GM20431 (cell line): ENCODE results near the gene TRNAU1AP.
"Not testable (repeated sequence)": the region's sequence is repeated elsewhere in the genome, so short reads cannot be mapped to it uniquely, and the experiment has no call there.

Experiments
- in situ Hi-C: fragments of 300-500 bp; cut with MseI, MboI; formaldehyde crosslinking; loops from one replicate; pipeline ENCODE4 v1.15.0; 2020; ENCODE audit warnings: low sequenced_read_pairs; ENCODE audit not compliant: unreplicated experiment

Gene TRNAU1AP

DNA sequence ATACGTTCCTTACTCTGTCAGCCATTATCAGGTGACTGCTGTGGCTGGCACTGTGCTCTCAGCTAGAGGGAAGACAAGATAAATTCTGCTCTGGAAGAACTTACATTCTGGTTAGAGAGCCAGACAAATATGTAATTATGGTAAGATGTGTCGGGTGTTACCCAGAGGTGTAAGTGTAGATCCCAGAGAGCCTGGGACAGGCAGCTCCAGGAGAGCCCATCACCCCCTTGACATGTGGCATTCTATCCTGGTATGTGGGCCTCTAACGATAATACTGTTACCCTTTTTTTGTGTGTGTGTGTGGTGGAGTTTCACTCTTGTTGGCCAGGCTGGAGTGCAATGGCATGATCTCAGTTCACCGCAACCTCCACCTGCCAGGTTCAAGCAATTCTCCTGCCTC is 19.0 kb downstream of the TRNAU1AP start:
- in situ Hi-C loops = no loop called here

DNA sequence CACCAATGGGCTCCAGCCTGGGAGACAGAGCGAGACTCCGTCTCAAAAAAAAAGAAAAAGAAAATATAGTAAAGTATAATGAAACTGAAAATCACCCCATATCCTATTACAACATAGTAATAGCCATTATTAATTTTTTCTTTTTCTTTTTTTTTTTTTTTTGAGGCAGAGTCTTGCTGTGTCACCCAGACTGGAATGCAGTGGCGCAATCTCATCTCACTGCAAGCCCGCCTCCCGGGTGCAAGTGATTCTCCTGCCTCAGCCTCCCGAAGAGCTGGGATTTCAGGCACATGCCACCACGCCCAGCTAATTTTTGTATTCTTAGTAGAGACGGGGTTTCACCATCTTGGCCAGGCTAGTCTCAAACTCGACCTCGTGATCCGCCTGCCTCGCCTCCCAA is 20.0 kb downstream of the TRNAU1AP start:
- in situ Hi-C loops = not testable (repeated sequence)

DNA sequence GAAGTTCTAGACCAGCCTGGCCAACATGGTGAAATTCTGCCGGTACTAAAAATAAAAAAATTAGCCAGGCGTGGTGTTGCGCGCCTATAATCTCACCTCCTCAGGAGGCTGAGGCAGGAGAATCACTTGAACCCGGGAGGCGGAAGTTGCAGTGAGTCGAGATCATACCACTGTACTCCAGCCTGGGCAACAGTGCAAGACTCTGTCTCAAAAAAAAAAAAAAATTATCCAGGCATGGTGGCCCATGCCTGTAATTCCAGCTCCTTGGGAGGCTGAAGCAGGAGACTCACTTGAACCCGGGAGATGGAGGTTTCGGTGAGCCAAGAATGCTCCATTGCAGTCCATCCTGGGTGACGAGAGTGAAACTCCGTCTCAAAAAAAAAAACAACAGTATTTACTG is 20.7 kb downstream of the TRNAU1AP start:
- in situ Hi-C loops = no loop called here

DNA sequence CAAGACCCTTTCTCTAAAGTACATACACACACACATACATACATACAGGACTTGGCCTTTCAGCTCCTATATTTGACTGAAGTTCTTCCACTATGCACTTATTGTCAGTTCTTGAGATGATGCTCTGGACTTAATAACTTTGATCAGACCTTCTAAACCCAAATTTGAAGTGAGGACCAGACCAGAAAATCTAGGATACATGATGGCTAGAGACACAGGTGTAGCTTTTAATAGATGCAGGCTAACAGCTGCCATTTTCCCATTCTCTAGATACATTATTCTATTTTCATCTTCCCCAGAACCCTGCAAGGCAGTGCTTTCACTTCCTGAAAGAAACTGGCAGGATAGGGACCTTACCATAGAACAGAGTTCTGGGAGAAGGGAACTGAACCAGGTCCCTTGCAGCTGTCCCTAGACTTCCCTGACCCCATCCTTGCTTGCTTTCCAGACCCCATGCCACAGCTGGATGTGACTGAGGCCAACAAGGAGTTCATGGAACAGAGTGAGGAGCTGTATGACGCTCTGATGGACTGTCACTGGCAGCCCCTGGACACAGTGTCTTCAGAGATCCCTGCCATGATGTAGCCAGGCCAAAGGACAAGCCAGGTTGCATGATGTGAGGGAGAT is 24.3 kb downstream of the TRNAU1AP start:
- in situ Hi-C loops = no loop called here

DNA sequence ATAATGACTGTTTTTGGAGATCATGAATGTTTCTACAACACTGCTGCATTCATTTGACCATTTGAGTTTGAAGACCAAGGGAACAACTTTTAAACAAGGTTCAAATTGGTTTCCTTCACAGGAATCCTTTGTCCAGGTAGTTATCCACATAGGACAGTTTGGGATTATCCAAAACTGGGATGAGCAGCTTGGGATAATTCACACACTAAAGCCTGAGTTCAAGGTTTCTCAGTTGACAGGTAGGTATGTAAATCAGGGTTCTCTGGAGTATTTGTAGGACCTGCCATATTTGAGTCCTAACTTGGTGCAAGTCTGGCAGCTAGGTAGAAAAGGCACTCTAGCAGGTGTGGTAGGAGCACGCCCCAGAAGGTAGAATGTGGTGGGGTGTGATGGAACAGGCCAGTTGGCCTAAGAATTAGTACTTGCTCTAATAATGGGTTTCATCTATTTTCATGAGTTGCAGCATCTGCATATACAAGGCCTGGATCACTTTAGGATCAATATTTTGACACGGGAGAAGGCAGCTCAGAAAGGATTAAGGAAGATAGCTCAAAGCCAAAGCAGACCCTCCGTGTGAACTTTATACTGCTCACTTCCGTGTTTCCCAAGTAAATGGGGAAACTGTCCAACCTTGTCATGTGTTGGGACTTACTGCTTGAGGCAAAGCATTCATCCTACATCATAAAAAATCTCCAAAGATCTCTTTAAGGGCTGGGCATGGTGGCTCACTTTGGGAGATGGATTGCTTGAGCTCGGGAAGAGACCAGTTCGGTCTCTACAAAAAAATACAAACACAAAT is 25.1 kb downstream of the TRNAU1AP start:
- in situ Hi-C loops = no loop called here

DNA sequence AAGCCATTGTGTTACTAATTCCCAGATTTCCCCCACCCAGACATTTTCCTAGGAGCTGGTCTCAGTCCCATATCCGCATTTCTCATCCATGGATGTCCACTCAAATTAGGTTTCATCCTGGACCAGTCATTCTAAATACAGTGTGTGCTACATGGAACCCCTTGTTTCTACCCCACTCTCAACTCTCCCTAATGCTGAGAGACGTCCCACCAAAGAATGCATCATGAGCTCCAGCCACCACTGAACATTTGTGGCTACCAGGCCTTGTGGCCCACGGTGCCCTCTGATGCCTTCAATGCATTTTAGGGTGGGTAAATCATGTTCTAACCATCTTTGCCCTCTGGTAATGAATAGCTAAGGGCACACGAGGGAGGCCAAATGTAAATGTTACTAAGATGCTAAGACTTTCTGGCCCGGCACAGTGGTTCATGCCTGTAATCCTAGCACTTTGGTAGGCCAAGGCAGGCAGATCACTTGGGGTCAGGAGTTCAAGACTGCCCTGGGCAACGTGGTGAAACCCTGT is 25.9 kb downstream of the TRNAU1AP start:
- in situ Hi-C loops = no loop called here

DNA sequence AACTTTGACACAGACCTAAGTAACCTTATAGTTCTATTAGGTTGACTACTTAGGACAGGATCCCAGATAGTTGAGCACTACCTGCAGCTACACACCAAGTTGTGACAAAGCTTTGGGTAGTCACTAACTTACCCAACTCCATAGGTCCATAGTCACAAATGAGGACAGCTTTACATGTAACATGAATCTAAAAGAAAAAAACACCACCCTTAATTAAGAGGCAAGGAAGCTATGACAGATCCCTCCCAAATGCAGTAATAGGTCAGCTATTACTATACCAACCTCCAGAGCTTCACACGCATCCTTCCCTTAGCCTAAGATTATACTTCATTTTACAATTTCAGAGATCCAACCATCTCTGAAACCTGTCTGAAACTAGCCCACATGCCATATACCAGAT is 26.5 kb downstream of the TRNAU1AP start:
- in situ Hi-C loops = no loop called here

DNA sequence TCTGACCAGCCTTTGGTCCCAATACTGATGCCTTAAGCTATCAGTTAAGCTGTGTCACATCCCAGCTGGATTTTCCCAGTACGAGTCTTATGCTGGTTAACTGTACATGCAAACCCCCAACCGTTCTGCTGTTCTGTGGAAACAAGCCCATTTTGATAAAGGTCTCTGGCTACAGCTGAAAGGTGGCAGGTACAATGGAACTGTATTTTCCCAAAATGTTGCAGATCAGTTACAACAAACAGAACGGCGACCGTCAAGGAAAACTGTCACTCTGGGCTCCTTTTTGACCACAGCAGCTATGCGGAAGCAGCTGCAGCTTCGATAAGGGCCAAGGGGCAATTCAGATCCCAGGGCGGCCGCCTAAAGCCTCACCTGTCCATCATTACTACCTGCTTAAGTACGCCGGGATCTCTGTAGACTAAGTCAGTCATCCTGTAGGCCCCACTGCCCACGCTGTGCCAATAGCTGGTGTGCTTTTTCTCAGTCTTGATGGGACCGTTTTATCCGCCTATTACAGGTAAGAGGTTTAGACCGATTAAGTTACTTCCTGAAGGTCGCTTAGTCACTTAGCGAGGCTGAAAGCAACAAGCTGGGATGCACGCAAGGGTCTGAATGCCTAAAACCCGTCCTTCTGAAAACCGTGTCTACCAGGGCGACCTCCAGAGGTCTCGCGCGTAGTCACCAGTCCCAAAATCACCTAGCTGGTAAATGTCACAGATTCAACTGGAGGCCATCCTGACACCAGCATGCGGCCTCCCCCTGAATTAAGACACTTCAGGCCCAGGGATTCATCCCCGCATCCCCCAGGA is 28.0 kb downstream of the TRNAU1AP start:
- in situ Hi-C loops = no loop called here

DNA sequence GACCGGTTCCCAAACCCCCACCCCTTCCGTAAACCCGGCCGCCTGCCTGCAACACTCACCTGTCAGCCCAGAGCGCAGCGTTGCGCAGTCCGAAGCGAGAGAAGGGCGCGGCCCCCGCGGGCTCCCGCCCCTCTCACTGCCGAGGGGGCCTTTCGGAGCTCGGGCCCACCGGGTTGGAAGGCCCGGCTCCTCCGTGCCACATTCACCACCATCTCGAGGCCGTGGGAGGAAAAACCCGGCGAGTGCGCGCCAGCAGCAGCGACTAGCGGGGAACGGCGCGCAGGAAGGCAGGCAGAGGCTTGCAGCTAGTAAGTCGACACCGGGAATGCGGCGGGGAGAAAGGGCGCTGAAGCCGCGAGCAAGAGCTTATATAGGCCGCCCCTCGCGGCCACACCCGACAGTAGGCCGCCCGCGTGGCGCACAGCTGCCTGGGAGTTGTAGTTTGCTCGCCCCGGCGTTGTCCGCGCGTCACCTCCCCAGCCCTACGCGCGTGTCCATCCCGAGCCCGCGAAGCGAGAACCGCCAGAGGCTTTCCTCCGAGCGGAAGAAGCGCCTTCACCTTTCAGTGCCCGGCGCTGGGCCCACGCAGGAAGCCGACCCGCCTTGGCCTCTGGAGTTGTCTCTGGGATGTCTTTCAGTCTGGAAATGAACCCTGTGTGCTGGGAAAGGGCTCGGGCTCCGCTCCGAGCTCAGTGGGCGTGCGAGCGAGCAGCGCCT is 28.8 kb downstream of the TRNAU1AP start:
- in situ Hi-C loops = no loop called here

DNA sequence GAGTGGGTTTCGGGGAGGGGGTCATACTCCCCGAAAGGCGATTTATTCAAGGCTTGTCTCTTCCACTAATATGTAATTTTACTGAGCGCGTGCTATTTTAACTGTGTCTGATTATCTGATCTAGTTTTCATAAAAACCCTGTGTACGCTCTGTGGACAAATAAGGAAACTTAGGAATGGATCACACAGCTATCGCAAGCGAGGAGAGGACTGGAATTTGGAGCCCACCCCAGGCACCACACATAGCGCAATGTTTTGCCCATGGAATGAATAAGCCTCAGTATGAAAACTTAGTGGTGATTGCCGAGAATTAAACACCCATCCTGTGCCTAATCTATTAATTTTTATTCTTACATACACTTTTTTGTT is 29.3 kb downstream of the TRNAU1AP start:
- in situ Hi-C loops = no loop called here

DNA sequence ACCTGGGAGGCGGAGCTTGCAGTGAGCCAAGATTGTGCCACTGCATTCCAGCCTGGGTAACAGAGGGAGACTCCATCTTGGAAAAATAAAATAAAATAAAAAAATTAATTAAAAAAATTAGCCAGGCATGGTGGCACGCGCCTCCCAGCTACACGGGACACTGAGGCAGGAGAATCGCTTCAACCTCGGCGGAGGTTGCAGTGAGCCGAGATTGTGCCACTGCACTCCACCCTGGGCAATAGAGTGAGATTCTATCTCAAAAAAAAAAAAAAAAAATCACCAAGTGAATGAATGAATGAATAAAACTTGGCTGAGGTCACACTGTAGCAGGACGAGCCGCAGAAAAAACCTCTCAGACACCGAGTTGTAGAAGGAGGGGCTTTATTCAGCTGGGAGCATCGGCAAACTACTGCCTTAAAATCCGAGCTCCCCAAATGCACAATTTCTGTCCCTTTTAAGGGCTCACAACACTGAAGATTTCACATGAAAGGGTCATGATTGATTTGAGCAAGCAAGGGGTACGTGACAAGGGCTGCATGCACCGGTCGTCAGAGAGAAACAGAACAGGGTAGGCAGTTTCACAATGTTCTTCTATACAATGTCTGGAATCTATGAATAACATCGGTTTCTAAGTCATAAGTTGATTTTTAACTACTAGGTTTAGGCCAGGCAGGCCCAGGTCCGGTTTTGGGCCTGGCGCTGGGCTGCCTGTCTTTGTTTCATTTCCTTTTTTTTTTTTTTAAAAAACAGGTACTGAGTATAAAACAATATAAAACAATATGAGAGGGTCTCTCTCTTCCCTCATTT is 33.9 kb downstream of the TRNAU1AP start:
- in situ Hi-C loops = not testable (repeated sequence)

DNA sequence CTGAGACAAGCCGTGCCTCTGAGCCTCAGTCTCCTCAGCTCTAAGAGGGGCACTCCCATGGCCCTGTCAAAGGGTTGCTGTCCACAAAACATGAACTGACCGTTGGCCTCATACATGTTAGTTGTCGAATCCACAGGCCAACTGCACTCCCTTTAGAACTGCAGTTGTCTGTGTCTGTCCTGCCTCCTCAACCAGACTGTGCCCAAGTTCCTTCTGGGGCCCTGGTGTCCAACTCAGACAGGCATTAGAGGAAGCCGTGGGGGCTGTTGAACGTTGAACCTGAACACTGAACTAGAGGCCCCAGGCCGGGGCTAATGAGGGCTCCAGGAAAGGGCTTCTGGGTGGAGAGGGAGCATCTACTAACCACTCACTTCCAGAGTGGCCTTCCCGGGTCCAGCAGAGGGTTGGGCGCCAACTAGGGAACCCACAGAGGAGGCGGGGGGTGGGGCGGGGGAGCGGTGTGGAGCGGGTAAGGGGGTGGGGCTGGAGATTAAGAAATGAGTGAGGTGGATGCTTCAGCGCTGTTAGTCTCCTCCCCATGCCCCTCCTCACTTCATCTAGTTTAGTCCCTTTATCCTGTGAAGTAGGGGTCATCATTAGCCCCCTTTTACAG is 38.9 kb downstream of the TRNAU1AP start, which contains the start of gene RAB42:
TSS of gene RAB42 (plus strand) at position 558 of the 613 bp plus-strand sequence. CDS start 247 bp downstream, outside the sequence.
- in situ Hi-C loops = no loop called here

DNA sequence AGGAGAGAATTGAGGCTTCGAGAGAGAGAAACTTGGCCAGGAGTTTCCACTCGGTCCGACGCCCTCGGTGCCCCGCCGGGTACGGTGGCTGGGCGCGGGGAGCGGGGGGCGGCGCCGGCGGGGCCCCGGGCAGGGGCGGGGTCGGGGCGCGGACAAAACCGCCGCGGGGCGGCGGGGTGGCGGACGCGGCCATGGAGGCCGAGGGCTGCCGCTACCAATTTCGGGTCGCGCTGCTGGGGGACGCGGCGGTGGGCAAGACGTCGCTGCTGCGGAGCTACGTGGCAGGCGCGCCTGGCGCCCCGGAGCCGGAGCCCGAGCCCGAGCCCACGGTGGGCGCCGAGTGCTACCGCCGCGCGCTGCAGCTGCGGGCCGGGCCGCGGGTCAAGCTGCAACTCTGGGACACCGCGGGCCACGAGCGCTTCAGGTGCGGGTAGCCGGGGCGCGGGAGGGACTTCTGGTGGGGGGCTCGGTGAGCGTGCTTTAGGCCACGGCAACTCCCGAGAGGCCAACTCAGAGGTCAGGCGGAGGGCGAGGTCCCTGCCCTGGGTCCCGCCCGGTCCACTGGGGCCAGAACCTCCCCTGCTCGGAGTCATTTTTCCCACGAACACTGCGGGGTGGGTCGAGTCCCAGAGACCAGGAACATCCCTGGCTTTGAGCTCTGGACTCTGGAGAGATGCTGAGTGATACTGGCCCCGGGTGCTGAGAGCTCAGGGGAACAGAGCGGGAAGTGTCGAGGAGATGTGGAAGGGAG is 39.6 kb downstream of the TRNAU1AP start:
- in situ Hi-C loops = no loop called here

DNA sequence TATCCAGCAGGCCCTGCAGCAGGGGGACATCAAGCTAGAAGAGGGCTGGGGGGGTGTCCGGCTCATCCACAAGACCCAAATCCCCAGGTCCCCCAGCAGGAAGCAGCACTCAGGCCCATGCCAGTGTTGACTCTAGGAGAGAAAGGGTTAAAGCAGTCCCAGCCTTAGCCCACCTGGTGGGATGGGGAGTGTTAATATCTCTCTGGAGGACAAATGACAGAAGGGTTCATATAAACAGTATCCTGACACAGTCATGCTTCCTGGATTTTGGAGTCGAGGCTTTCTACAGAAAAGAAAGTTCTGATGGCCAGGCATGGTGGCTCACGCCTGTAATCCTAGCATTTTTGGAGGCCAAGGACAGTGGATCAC is 41.1 kb downstream of the TRNAU1AP start:
- in situ Hi-C loops = not testable (repeated sequence)

DNA sequence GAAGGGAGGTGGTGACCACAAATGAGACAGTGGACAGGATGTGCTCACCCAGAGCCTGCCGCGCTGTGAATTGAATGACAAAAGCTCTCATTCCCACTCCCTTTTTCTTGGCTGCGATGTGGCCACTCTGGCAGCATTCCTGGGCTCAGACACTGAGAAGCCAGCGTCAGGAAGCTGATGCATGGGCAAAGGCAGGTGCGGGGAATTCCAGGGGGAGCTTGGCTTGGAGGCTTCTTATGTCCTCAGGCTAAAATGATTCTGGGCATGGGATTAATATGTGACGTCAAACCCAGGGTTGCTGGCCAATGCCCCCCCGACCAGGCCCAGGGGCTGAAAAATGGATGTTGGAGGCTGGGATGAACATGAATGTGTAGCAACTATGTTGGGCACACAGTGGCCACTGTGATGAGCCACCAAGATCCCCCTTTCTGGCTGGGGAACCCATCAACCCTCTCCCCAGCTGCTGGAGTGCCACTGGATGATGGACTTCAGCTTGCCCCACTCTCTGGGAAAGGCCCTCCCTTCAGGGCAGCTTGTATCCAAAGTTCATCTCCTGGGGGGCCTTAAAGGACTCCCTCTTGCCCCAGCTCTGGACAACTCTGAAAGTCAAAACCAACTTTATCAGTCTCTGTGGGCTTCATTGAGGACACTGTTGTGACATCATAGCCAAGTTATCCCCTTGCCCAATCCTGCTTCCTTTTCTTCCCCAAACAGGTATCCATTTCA is 42.0 kb downstream of the TRNAU1AP start:
- in situ Hi-C loops = not testable (repeated sequence)

DNA sequence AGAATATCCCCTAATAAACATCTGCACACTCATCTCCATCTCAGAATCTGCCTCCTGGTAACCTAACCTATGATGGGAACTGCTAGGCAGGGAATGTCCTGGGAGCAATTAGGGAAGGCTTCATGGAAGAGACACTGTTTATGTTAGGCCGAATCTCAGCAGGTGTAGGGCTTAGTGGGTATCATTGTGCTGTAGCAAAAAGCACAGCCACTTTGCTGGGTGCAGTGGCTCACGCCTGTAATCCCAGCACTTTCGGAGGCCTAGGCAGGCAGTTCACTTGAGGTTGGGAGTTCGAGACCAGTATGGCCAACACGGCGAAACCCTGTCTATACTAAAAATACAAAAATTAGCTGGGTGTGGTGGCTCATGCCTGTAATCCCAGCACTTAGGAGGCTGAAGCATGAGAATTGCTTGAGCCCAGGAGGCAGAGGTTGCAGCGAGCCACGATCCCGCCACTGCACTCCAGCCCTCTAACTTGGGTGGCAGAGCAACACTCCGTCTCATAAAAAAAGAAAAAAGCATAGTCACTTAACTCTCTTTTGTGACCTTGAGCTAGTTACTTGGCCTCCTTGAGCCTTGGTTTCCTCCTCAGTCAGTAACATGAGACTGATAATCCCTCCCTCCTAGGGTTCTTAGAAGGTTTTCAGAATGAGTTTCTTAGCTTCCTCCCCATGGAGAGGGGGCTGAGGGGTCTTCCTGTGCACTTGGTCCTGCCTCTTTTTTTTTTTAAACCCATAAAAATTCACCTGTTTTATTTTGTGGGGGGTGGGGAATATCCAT is 42.7 kb downstream of the TRNAU1AP start:
- in situ Hi-C loops = no loop called here

DNA sequence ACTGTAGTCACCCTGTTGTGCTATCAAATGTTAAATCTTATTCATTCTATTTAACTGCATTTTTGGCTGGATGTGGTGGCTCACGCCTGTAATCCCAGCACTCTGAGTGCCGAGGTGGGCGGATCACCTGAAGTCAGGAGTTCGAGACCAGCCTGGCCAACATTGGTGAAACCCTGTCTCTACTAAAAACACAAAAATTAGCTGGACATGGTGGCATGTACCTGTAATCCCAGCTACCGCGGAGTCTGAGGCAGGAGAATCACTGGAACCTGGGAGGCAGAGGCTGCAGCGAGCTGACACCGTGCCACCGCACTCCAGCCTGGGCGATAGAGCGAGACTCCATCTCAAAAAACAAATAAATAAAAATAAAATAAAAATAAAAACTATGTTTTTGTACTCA is 43.4 kb downstream of the TRNAU1AP start:
- in situ Hi-C loops = not testable (repeated sequence)
